Measurements from ENCODE around the gene LYRM7.
"Not testable (repeated sequence)": the region's sequence is repeated elsewhere in the genome, so short reads cannot be mapped to it uniquely, and the experiment has no call there.

LYRM7 gene

DNA sequence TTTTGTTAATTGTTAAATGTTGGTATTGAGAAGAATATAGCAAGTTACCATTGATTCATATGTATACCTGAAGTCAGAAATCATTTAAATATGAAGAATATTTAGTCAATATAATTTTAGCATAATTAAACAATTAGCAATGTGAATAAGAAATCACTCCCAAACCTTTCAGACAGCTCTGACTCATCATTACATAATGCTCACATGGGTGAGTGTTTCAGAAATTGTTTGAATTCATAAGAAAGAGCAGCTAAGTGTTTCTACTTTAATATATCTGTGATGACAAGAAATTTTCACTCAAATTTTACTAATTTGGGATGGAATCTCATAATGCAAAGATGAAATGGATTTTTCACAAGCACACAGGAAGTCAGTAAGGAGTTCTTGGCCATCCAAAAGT lies 51.1 kb downstream of the LYRM7 start:
- DNase-seq = no peak

DNA sequence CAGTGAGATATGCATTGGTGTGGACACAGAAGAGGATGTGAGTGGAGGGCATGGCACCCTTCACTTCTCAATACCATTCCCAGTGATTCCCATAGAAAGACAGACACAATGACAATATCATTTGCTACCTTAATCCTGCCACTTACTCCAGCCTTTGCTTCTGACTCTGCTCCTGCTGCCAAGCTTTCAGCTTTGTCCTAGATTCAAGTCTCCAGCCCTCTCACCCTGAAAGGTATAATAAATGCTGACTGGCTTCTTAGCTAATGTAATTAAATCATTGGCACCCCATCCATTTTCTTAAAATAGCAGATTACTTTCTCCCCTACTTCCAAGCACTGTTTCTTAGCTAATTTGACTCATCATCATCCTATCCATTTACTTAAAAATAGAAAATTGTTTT lies 52.0 kb downstream of the LYRM7 start:
- no peak for DNase-seq

DNA sequence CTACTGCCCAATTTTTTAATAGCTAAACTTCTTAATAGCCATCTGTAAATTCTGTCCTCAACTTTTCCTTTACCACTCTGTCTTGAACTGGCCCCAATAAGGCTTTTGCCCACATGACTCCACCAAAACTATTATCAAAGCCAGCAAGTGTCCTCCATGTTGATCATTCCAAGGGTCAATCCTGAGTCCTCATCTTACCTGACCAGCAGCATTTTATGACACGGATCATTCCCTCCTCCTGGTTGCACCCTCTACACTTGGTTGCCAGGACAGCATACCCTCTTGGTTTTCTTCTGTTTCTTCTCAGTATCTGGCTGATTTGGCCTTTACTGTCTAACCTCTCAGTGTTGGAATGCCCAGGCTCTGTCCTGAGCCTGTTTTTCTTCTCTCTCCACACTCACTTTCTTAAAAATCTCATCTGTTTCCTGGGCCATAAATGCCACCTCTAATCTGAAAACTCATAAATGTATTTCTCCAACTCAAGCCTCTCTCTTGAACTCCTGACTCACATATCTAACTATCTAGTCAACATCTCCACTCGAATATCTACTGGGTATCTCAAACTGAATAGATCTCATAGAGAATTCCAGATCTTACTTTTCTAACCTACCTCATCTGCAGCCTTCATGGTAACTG lies 53.1 kb downstream of the LYRM7 start:
- DNase-seq = no peak

DNA sequence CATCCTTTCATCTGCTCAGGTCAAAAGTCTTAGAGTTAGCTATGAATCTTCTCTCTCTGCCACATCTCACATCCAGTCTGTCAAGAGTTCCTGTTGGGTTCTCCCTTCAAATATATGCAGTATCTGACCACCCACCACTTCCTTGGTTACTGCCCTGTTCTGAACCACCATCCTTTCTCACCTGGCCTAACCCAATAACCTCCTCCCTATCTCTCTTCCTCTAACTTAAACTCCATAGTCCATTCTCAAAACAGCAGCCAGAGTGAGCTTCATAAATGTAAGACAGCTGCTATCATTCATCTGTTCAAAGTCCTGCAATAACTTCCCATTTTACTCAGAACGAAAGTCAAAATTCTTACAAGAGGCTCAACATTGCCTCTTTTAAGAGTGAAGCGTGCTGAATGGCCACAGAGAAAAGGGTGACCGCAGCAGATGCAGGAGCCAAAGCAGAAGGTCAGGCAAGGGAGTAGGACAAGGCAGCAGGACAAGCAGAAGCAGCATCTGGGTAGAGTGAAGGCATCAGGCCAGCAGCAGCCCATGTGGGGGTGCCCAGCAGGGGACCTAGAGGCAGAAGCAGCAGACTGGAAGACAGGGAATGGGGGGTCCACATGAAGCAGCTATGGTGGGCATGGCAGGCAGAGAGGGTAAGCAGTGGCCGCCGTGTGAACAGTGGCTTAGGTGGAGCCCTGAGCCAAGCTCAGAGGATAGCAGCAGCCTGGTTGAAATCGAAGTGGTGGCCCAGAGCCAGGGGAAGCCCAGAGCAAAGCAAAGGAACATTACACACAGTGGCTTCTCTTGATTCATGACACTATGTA lies 53.9 kb downstream of the LYRM7 start:
- DNase-seq = no peak

DNA sequence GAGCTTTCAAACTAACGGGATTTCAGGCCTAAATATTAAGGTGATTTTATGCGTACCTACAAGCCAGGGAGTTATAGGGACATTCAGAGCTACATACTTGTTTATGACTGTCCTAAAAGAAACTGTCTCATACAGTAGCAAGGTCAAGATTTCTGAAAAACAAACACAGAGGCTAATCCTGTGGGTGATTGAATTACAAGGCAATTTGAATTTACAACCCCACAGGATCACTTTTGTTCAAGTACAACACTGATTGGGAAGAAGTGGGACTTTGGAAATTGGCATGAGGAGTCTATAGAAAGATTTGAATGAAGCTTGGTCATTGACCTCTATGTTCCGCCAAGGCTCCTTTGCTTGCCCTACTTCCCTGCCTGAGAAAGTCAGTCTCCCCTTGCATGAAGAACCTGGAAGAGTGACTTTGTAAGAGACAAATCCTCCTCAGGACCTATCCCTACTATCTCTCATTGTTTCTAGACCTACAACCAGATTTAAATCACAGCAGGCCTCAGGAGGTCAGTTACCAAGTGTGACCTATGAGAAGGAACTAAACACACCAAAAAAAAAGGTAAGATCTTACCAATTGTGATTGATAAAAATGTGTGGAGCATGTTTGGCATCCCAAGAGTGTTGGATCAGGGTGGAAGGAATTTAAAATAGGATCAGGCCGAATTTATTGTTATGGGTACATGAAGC lies 54.7 kb downstream of the LYRM7 start:
- no peak for DNase-seq

DNA sequence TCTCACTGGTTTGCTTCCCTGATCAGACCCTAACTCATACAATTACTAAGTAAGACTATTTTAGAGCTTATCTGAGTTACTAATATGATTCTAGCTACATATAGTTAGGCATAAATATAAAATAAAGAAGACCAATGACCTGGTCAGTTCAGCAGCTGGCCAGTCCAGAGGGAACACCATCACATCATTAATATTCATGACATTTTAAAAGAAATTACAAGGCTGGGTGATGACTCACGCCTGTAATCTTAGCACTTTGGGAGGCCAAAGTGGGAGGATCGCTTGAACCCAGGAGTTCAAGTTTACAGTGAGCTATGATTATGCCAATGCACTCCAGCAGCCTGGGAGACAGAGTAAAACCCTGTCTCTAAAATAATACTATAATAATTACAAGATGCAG lies 56.2 kb downstream of the LYRM7 start:
- DNase-seq = no peak

DNA sequence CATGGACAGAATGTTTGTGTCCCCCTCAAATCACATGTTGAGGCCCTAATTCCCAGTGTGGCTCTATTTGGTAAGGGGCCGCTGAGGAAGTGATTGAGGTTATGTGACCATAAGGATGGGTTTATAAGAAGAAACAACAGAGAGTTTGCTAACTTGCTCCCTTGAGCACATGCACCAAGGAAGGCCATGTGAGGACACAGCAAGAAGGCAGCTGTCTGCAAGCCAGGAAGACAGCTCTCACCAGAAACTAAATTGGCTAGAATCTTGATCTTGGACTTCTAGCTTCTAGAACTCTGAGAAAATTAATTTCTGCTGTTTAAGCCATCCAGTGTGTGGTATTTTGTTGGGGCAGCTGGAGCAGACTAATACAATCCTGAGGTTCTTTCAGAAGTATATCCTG lies 57.9 kb downstream of the LYRM7 start:
- no peak for DNase-seq

DNA sequence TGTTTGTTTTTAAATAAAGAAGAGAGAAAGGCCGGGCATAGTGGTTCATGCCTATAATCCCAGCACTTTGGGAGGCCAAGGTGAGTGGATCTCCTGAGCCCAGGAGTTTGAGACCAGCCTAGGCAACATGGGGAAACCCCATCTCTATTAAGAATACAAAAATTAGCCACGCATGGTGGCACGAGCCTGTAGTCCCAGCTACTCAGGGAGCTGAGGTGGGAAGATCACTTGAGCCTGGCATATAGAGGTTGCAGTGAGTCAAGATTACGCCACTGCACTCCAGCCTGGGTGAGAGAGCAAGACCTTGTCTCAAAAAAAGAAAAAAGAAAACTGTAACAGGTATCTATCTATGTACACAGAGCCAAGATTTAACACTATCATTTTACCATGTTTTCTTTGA lies 58.9 kb downstream of the LYRM7 start:
- no peak for DNase-seq

DNA sequence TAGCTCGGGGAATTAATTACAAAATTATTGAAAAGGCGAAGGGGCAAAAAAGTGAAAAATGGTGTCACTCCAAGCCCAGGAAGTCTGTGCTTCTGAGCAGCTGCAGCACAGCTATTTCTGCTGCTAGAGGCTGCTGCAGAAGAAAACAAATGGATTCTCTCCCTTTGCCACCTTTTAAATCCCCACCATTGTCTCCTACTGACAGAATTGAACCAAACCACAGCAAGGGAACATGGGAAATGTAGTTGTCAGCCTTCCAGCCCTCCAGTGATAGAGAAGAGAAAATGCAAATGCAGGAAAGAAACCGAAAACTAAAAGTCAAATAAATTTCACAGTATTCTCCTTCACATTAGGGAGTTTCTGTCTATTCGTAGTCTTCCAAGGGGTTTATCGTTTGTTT lies 59.7 kb downstream of the LYRM7 start:
- DNase-seq = no peak

DNA sequence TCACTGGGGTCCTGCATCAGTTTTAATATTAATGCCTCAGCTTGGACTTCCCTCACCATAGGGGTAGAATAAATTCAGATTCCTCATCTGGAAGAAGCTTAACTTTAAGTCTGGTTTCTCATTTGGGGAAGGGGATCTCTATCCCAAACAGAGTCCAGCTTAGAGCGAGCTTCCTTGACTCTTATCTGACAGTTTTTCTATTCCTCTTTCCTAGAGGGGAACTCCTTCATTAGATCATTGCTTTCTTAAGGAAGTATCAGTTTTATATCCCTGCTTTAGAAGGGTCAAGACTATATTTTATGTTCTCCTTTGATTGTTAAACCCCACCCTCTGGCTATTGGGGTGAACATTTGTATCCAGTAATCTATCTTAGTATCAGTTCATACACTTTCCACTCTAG lies 68.9 kb downstream of the LYRM7 start:
- no peak for DNase-seq

DNA sequence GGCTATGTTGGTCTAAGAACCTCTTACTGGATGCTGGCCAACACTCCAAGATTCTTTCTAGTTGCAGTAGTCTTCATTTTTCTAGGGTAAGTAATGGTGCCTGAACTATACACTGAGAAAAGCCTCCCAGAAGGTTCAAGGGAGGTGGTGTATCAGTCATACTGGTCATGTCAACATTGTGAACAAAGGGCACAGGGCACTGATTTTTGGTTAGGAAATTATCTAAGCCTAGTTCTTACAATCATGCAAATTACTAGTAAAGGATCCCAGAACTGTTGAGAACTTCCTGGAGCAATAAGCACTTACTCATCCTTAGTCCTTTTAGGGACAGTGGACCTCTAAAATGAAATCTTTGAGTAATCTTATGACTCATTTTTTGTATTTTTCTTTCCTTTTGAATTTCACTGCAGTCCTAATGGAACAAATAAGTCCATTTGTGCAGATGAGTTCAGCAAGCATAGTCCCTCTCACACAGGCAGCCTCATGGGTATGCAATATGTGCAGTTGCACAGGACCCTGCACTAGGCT lies 72.0 kb downstream of the LYRM7 start:
- no peak for DNase-seq

DNA sequence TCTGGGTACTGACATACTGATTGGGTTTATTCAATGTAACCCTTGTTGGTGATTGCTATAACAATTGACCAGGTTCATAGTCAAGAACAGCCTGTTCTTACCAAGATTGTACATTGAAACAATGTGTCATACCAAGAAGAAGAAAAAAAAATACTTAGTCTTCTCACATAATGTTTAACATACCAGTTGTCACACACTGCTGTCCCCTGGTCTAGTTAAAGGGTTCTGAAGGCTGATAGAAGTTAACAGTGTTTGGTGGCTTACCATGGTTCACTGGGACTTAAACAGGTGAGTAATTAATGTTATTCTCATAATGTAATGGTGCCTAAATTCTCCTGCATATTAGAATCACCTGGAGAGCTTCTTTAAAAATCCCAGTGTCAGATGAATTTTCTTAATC lies 74.6 kb downstream of the LYRM7 start:
- no peak for DNase-seq

DNA sequence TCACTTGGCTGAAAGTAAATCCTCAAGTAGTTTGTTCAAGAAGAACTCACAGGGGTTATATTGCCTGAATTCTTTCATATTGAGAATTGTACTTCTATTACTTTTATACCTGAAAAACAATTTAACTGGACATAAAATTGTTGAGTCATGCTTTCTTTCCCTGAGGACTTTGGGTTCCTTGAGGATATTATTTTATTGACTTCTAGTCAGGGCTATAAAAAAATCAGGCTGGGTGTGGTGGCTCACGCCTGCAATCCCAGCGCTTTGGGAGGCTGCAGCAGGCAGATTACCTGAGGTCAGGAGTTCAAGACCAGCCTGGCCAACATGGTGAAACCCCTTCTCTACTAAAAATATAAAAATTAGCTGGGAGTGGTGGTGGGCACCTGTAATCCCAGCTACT lies 75.2 kb downstream of the LYRM7 start:
- no peak for DNase-seq

DNA sequence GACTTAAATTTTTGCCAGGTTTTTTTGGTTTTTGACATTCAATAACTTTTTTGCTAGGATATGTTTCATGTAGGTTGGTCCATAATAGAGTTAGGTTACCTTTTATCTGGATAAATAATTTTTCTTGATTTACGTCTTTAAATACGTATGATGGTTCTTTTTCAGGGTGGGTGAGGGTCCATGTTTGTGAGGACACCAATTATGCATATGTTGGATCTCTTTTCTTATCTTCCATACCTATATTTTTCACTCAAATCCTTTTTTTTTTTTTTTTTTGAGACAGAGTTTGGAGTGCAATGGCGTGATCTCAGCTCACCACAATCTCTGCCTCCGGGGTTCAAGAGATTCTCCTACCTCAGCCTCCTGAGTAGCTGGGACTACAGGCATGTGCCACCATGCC lies 75.8 kb downstream of the LYRM7 start:
- DNase-seq = no peak

DNA sequence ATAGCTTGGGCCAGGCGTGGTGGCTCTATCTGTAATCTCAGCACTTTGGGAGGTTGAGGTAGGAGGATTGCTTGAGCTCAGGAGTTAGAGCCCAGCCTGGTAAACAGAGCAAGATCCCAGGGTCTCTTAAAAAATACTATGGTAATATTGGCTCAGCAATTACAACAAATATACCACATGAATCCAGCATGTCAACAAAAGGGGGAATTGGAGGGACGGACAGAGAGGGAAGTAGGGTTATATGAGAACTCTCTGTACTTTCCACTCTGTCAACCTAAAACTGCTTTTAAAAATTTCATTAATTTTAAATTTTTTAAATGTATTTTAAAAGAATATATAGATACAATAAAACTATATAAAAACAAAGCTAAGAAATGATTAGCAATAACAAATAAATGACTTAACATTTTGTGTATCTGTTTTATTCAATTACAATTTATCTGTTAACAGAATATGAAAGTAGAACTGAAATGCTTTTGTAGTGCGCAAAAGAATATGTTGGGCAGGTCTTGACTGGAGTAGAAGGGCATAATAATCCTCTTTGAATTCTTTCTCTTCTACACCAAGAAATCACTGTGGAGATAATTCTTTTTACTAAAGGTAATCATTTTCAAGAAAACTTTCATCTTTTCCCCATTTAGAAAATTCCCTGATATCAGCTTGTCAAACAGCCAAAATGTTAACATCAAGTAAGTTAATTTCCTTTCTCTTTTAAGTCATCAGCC lies 80.2 kb downstream of the LYRM7 start:
- no peak for DNase-seq

DNA sequence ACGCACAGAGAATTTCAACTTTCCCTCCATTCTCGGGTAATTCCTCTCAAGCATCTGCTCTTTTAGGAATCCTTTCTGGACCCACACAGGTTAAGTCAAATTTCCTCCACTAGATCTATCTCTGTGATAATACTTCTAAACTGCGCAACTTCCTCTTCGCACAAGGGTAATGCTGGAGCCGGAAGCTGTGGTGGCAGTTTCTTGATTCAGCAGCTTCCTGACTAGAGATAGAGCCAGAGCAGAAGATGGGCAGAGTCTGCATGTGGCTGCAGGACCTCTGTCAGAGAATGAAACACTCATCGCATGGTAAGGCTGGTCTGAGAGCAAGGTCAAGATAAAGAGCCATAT lies 82.1 kb downstream of the LYRM7 start:
- no peak for DNase-seq

DNA sequence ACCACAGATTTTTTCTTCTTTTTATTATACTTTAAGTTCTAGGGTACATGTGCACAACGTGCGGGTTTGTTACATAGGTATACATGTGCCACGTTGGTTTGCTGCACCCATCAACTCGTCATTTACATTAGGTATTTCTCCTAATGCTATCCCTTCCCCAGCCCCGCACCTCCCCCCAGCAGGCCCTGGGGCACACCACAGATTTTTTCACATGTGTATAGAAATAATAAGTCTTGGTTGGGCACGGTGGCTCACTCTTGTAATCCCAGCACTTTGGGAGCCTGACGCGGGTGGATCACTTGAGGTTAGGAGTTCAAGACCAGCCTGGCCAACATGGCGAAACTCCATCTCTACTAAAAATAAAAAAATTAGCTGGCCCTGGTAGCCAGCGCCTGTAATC lies 83.3 kb downstream of the LYRM7 start:
- DNase-seq = not testable (repeated sequence)

DNA sequence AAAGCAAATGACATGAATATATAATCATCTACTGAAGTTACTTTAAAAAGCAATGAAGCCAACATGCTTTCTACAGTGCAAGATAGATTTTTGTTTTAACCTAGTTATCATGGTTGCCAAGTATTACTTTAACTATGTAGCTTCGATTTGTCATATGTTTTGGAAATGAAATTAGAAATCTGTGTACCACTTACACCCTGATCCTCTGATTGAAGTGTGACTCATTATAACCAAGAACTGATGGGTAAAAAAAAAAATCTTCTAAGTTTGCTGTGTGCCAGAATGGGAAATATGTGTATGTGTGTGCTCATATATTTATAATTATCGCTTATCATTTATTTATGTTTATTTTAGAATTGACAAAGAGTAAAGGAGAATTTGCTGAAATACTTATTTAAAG lies 84.0 kb downstream of the LYRM7 start:
- no peak for DNase-seq

Data from NCI-H446 (cell line).